Measurements from ENCODE around the gene PRKAG2.
"Not testable (repeated sequence)": the region's sequence is repeated elsewhere in the genome, so short reads cannot be mapped to it uniquely, and the experiment has no call there.

PRKAG2 gene

GRCh38 chr7:151921451-151921850, 44.5 kb upstream of the PRKAG2 start:
- DNase-seq (ENCODE audit: low read depth) = no peak
- H3K4me3 ChIP-seq (ENCODE audit: low read depth, low read length) = no peak overlapping the region
- TF ChIP-seq CTCF (IDR thresholded peaks at IDR 0.05; ENCODE audit: insufficient read depth, low read depth, low read length, missing control alignments) = no peak

- H3K4me3 ChIP-seq (ENCODE audit: low read depth, low read length) = no peak overlapping the region
- no peak for TF ChIP-seq CTCF (IDR thresholded peaks at IDR 0.05; ENCODE audit: insufficient read depth, low read depth, low read length, missing control alignments)
- DNase-seq (ENCODE audit: low read depth) = no peak
Observed at GRCh38 chr7:151920488-151920887, 43.6 kb upstream of the PRKAG2 start.

GRCh38 chr7:151919595-151919994, 42.7 kb upstream of the PRKAG2 start:
- no peak overlapping the region for H3K4me3 ChIP-seq (ENCODE audit: low read depth, low read length)
- no peak for TF ChIP-seq CTCF (IDR thresholded peaks at IDR 0.05; ENCODE audit: insufficient read depth, low read depth, low read length, missing control alignments)
- DNase-seq (ENCODE audit: low read depth) = no peak

- no peak for DNase-seq (ENCODE audit: low read depth)
- no peak for TF ChIP-seq CTCF (IDR thresholded peaks at IDR 0.05; ENCODE audit: insufficient read depth, low read depth, low read length, missing control alignments)
- no peak overlapping the region for H3K4me3 ChIP-seq (ENCODE audit: low read depth, low read length)
Observed at GRCh38 chr7:151918510-151918843, 41.6 kb upstream of the PRKAG2 start.

GRCh38 chr7:151917791-151918509, 41.0 kb upstream of the PRKAG2 start:
- H3K4me3 ChIP-seq (ENCODE audit: low read depth, low read length) = no peak overlapping the region

GRCh38 chr7:151914051-151914450, 37.1 kb upstream of the PRKAG2 start:
- no peak overlapping the region for H3K4me3 ChIP-seq (ENCODE audit: low read depth, low read length)
- TF ChIP-seq CTCF (IDR thresholded peaks at IDR 0.05; ENCODE audit: insufficient read depth, low read depth, low read length, missing control alignments) = no peak
- no peak for DNase-seq (ENCODE audit: low read depth)

More at GRCh38 chr7:151917791-151918509, 41.0 kb upstream of the PRKAG2 start:
- no peak for TF ChIP-seq CTCF (IDR thresholded peaks at IDR 0.05; ENCODE audit: insufficient read depth, low read depth, low read length, missing control alignments)
- DNase-seq (ENCODE audit: low read depth) = no peak

- not testable (repeated sequence) for H3K4me3 ChIP-seq (ENCODE audit: low read depth, low read length); DNase-seq (ENCODE audit: low read depth)
Observed at GRCh38 chr7:151910655-151911054, 33.7 kb upstream of the PRKAG2 start.

- DNase-seq (ENCODE audit: low read depth); H3K4me3 ChIP-seq (ENCODE audit: low read depth, low read length): not testable (repeated sequence)
Observed at GRCh38 chr7:151907115-151907514, 30.2 kb upstream of the PRKAG2 start.
